IMR-90 (cell line): ENCODE measurements around the gene CDC42EP5. TPM values are rescaled to one million over a fixed set of nuclear protein-coding genes. Genes with fewer than 3 reads are reported as not detected.

Experiments used
- ATAC-seq: fragments of 200-7000 bp; cut with Tn5 transposase; 2 replicates; pipeline ENCODE4 v1.9.1; 2020; ENCODE audit warnings: low read depth, mild to moderate bottlenecking, moderate library complexity
- BruUV-seq: library from RNA; stranded (reverse); fragments of 400-500 nt; replicated peaks from 2 replicates; lab custom pipeline; 2021; lab: Mats Ljungman, UMichigan
- CTCF ChIA-PET: fragments of 300-600 bp; formaldehyde crosslinking; extraction: SDS; loops from one replicate; lab custom pipeline; 2021; ENCODE audit warnings: antibody characterized with exemption; lab: Yijun Ruan, JAX
- POLR2A ChIA-PET: fragments of 300-600 bp; sonication (Branson Sonifier 250); formaldehyde crosslinking; loops from one replicate; lab custom pipeline; 2022; ENCODE audit warnings: antibody characterized with exemption; ENCODE audit not compliant: unreplicated experiment; lab: Charles Lee
- DNase-seq: peaks from one replicate; pipeline ENCODE4 v3.0.0; 2013
- H2AFZ ChIP-seq: replicated peaks from 2 replicates; pipeline ENCODE3; 2013; ENCODE audit warnings: low read length, mild to moderate bottlenecking; ENCODE audit not compliant: poor library complexity
- H2AK5ac ChIP-seq: 2 replicates; pipeline ENCODE4 v1.6.1; 2013; ENCODE audit warnings: low read depth, low read length, inconsistent platforms
- H2AK9ac ChIP-seq: replicated peaks from 2 replicates; pipeline ENCODE3; 2013; ENCODE audit warnings: mild to moderate bottlenecking, low read depth, low read length, moderate library complexity; ENCODE audit not compliant: poor library complexity
- H2BK120ac ChIP-seq: 2 replicates; pipeline ENCODE4 v1.6.1; 2013; ENCODE audit warnings: low read depth, low read length, inconsistent platforms
- H2BK15ac ChIP-seq: 3 replicates; pipeline ENCODE4 v1.6.1; 2013; ENCODE audit warnings: low read depth, low read length, inconsistent platforms
- H2BK20ac ChIP-seq: 2 replicates; pipeline ENCODE4 v1.6.1; 2013; ENCODE audit warnings: low read depth, mild to moderate bottlenecking, inconsistent platforms, low read length, moderate library complexity
- H2BK5ac ChIP-seq: 2 replicates; pipeline ENCODE4 v1.6.1; 2013; ENCODE audit warnings: mild to moderate bottlenecking, low read depth, low read length, inconsistent platforms; ENCODE audit not compliant: poor library complexity, severe bottlenecking
- H3K14ac ChIP-seq: replicated peaks from 2 replicates; pipeline ENCODE4 v1.6.1; 2013; ENCODE audit warnings: low read depth, low read length, inconsistent platforms
- H3K18ac ChIP-seq: 2 replicates; pipeline ENCODE4 v1.6.1; 2013; ENCODE audit warnings: low read depth, low read length, control low read depth
- H3K23ac ChIP-seq: 2 replicates; pipeline ENCODE4 v1.6.1; 2013; ENCODE audit warnings: low read depth, low read length, inconsistent platforms
- H3K27ac ChIP-seq: 2 replicates; pipeline ENCODE4 v1.5.1; 2013; ENCODE audit warnings: mild to moderate bottlenecking, control low read depth, low read length; ENCODE audit not compliant: insufficient read depth
- H3K27me3 ChIP-seq: 2 replicates; pipeline ENCODE4 v1.6.1; 2013; ENCODE audit warnings: low read length; ENCODE audit not compliant: control insufficient read depth, insufficient read depth
- H3K36me3 ChIP-seq: 2 replicates; pipeline ENCODE4 v1.6.1; 2013; ENCODE audit warnings: low read length, mixed read lengths; ENCODE audit not compliant: control insufficient read depth, insufficient read depth
- H3K4ac ChIP-seq: 2 replicates; pipeline ENCODE4 v1.6.1; 2013; ENCODE audit warnings: low read depth, low read length, inconsistent platforms
- H3K4me1 ChIP-seq: 2 replicates; pipeline ENCODE4 v1.6.1; 2013; ENCODE audit warnings: low read length, mixed read lengths; ENCODE audit not compliant: control insufficient read depth, insufficient read depth
- H3K4me2 ChIP-seq: 2 replicates; pipeline ENCODE4 v1.6.1; 2013; ENCODE audit warnings: low read depth, mild to moderate bottlenecking, control low read depth, low read length, moderate library complexity
- H3K4me3 ChIP-seq: 2 replicates; pipeline ENCODE4 v1.5.1; 2013; ENCODE audit warnings: low read depth, mild to moderate bottlenecking, control low read depth, low read length, moderate library complexity; ENCODE audit not compliant: insufficient read depth
- H3K56ac ChIP-seq: 2 replicates; pipeline ENCODE4 v1.6.1; 2013; ENCODE audit warnings: low read length, inconsistent platforms; ENCODE audit not compliant: insufficient read depth; ENCODE audit errors: extremely low read depth
- H3K79me1 ChIP-seq, 2 experiments: 2 replicates each; pipeline ENCODE4 v1.6.1; 2013; ENCODE audit warnings: low read length in 2 of 2, inconsistent platforms in 1 of 2, low read depth in 1 of 2
- H3K9ac ChIP-seq: 2 replicates; pipeline ENCODE4 v1.6.1; 2013; ENCODE audit warnings: low read depth, low read length, control low read depth
- H3K9me1 ChIP-seq: 2 replicates; pipeline ENCODE4 v1.6.1; 2013; ENCODE audit warnings: low read length, inconsistent platforms; ENCODE audit not compliant: insufficient read depth
- H3K9me3 ChIP-seq: 2 replicates; pipeline ENCODE4 v1.6.1; 2013; ENCODE audit warnings: low read length; ENCODE audit not compliant: control insufficient read depth, insufficient read depth
- H4K20me1 ChIP-seq: 2 replicates; pipeline ENCODE4 v1.6.1; 2013; ENCODE audit warnings: low read length, inconsistent platforms; ENCODE audit not compliant: insufficient read depth
- H4K5ac ChIP-seq: 2 replicates; pipeline ENCODE4 v1.6.1; 2013; ENCODE audit warnings: mild to moderate bottlenecking, low read depth, low read length, control low read depth
- H4K8ac ChIP-seq, 2 experiments: 2 replicates each; pipeline ENCODE4 v1.6.1; 2013; ENCODE audit warnings: low read depth in 2 of 2, low read length in 2 of 2, control low read depth in 1 of 2, inconsistent platforms in 1 of 2
- H4K91ac ChIP-seq: 2 replicates; pipeline ENCODE4 v1.6.1; 2013; ENCODE audit warnings: low read depth, low read length, inconsistent platforms; ENCODE audit not compliant: insufficient read depth
- BHLHE40 ChIP-seq: fragments of 150-350 bp; IDR thresholded peaks from 2 replicates; pipeline ENCODE4 v1.6.1; 2016; ENCODE audit warnings: mild to moderate bottlenecking, low read depth, low read length
- CEBPB ChIP-seq: IDR thresholded peaks from 2 replicates; pipeline ENCODE4 v1.6.1; 2012; ENCODE audit warnings: low read depth, low read length, improper control_type of control experiment
- CHD1 ChIP-seq: IDR thresholded peaks from 2 replicates; pipeline ENCODE4 v1.6.1; 2012; ENCODE audit warnings: low read depth, low read length, improper control_type of control experiment
- FOS ChIP-seq: fragments of 150-350 bp; IDR thresholded peaks from 2 replicates; pipeline ENCODE4 v1.6.1; 2016; ENCODE audit warnings: low read depth, low read length
- MAFK ChIP-seq: IDR thresholded peaks from 2 replicates; pipeline ENCODE4 v1.6.1; 2012; ENCODE audit warnings: low read depth, low read length, improper control_type of control experiment
- MAZ ChIP-seq: IDR thresholded peaks from 2 replicates; pipeline ENCODE4 v1.6.1; 2012; ENCODE audit warnings: low read depth, mild to moderate bottlenecking, low read length, improper control_type of control experiment, moderate library complexity, borderline replicate concordance
- MXI1 ChIP-seq: IDR thresholded peaks from 2 replicates; pipeline ENCODE4 v1.6.1; 2012; ENCODE audit warnings: low read depth, mild to moderate bottlenecking, low read length, moderate library complexity, borderline replicate concordance
- NFE2L2 ChIP-seq: fragments of 150-350 bp; IDR thresholded peaks from 2 replicates; pipeline ENCODE4 v1.6.1; 2016; ENCODE audit warnings: low read depth, mild to moderate bottlenecking, low read length
- POLR2A ChIP-seq: IDR thresholded peaks from 2 replicates; pipeline ENCODE4 v1.6.1; 2012; ENCODE audit warnings: mild to moderate bottlenecking, low read depth, low read length
- RAD21 ChIP-seq: IDR thresholded peaks from 2 replicates; pipeline ENCODE4 v1.6.1; 2012; ENCODE audit warnings: low read length, improper control_type of control experiment
- RCOR1 ChIP-seq: IDR thresholded peaks from 2 replicates; pipeline ENCODE4 v1.6.1; 2012; ENCODE audit warnings: mild to moderate bottlenecking, low read length, improper control_type of control experiment; ENCODE audit not compliant: insufficient replicate concordance
- RFX5 ChIP-seq: IDR thresholded peaks from 2 replicates; pipeline ENCODE4 v1.8.0; 2012; ENCODE audit warnings: low read depth, mild to moderate bottlenecking, low read length, moderate library complexity
- SMC3 ChIP-seq: fragments of 150-350 bp; IDR thresholded peaks from 2 replicates; pipeline ENCODE4 v1.6.1; 2016; ENCODE audit warnings: low read depth, mild to moderate bottlenecking, antibody characterized with exemption, low read length, moderate library complexity
- WGBS, 2 experiments: methylation state at CpG; one replicate each; pipeline versions ENCODE4 v1.1.5 to v1.1.7; 2013; ENCODE audit warnings: missing lambda C conversion rate in 2 of 2; ENCODE audit not compliant: insufficient read length in 1 of 2; ENCODE audit errors: extremely low coverage in 2 of 2; 5-methylcytosine and 5-hydroxymethylcytosine counted together
- dilution Hi-C: fragments of 300-500 bp; cut with HindIII; formaldehyde crosslinking; loops from one replicate; pipeline ENCODE4 v1.14.3; 2018; ENCODE audit warnings: low sequenced_read_pairs; ENCODE audit not compliant: unreplicated experiment
- in situ Hi-C: fragments of 300-500 bp; cut with MboI; formaldehyde crosslinking; loops from 3 replicates; pipeline ENCODE4 v1.14.3; 2019; ENCODE audit warnings: low sequenced_read_pairs, inconsistent platforms, mixed read lengths
- intact Hi-C: fragments of 100-400 bp; cut with micrococcal nuclease; formaldehyde crosslinking; loops from 2 replicates; pipeline ENCODE4 v1.10.0; 2022
- polyA plus RNA-seq, 3 experiments: library from polyadenylated mRNA; depleted of rRNA; stranded (reverse); fragments of >200 nt; gene quantifications; 2 replicates each; pipeline ENCODE4 v1.2.3, GENCODE V29; 2012; ENCODE audit warnings: low replicate concordance in 1 of 3
- total RNA-seq: library from RNA; depleted of rRNA; stranded (reverse); fragments of >200 nt; gene quantifications from 2 replicates; pipeline ENCODE4 v1.2.3, GENCODE V29; 2012
- TF ChIP-seq, protein P1 (sequence below): fragments of 150-350 bp; IDR thresholded peaks from 2 replicates; pipeline ENCODE4 v1.6.1; 2017; ENCODE audit warnings: mild to moderate bottlenecking, antibody characterized with exemption, low read length, low read depth

Gene CDC42EP5
- total and polyA plus RNA-seq, 2 of the 4 experiments (the other 2 are of a cell fraction): 7.2 to 25.3 TPM

DNA sequence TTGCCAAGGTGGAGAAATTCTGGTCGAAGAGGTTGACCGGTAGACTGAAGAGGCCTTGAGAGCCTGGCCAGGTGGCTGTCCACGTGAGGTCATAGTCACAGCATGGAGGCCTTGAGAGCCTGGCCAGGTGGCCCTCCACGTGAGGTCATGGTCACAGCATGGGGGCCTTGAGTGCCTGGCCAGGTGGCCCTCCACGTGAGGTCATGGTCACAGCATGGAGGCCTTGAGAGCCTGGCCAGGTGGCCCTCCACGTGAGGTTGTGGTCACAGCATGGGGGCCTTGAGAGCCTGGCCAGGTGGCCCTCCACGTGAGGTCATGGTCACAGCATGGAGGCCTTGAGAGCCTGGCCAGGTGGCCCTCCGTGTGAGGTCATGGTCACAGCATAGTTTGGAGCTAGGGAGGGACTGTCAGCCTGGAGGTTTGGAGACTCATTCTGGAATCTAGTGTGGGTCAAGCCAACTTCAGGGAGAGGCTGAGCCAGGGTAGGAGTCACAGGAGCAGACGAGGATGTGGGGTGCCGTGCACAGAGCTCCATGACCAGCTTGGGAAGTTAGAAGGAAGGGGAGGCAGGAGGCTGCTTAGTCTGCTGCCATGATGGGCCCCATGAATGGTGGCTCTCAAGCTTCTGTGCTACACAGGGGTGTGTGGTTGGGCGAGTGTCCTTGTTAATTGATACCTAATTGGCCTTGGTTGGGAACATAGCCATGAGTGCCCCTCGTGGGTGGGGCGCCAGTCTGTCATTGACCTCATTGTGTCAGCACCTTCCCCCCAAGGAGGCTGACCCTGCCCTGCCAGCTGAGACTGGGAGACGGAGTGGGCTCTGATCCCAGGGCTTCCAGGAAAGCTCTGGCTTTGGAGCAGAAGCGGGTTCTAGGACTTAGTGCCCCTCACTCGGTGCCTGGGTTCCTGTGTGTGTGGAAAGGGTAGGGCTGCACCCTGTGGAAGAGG lies 13.5 kb downstream of the CDC42EP5 start (continued):
- TF ChIP-seq, protein P1, sequence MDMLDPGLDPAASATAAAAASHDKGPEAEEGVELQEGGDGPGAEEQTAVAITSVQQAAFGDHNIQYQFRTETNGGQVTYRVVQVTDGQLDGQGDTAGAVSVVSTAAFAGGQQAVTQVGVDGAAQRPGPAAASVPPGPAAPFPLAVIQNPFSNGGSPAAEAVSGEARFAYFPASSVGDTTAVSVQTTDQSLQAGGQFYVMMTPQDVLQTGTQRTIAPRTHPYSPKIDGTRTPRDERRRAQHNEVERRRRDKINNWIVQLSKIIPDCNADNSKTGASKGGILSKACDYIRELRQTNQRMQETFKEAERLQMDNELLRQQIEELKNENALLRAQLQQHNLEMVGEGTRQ: no peak

DNA sequence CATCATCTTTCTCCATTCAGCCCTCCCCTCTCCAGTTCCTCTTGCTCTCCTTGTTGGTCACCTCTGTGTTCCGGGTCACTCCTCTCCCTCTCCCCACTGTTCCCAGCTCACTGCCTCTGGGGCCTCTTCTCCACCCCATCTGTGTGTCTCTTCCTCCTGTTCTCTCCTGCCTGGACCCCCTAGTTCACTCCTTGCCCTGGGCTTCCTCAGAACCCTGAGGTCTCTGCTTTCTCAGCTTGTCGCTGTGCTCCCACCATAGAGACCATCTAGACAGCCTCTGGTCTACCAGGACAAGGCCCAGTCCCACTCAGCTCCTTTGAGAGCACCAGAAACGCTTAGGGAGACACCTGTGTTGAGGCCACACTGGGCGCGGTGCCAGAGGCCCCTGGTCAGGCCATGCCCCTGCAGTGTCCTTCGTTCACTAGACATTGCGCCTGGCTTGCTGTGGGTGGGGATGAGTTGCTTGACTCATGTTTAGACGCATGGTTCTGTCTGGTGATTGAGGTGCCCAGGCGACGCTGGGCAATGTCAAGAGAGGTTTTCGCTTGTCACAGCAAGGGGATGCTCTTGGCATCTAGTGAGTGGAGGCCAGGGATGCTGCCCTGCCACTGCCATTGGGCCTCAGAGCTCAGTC lies 14.3 kb downstream of the CDC42EP5 start:
- H3K18ac ChIP-seq: no peak overlapping the region
- BruUV-seq: no TSS peak
- H2BK5ac ChIP-seq: no peak overlapping the region
- CTCF ChIA-PET: no interaction called here
- no peak overlapping the region for H3K4me2 ChIP-seq
- no peak overlapping the region for H2AFZ ChIP-seq
- POLR2A ChIA-PET: no interaction called here
- H3K79me1 ChIP-seq: peaks cover 20 to 60% of the 10 kb centered on the region in 2 experiments
- H4K5ac ChIP-seq: no peak overlapping the region
- H2BK20ac ChIP-seq: no peak overlapping the region
- no peaks in the 10 kb centered on the region for H3K9me3 ChIP-seq
- dilution Hi-C loops (no loop called here), in situ Hi-C loops (loop anchor here (10.0 to 25.0 kb wide), 6 partner anchors 254 to 1679 kb away; partner anchors contain the start of genes NAT14, NDUFA3, OSCAR and PRPF31), intact Hi-C loops (no loop called here)
- no peak overlapping the region for H2AK9ac ChIP-seq
- no peak overlapping the region for H3K9ac ChIP-seq
- H3K27me3 ChIP-seq: no peaks in the 10 kb centered on the region
- no peak for ATAC-seq
- no peak overlapping the region for H3K56ac ChIP-seq
- peaks cover 81% of the 10 kb centered on the region for H3K36me3 ChIP-seq
- H2AK5ac ChIP-seq: no peak overlapping the region
- no peak overlapping the region for H4K8ac ChIP-seq
- H3K4me3 ChIP-seq: no peak overlapping the region
- H3K27ac ChIP-seq: no peak overlapping the region
- H2BK15ac ChIP-seq: no peak overlapping the region
- WGBS, 2 experiments: 95% methylated on average over 8 of the region's 11 CpGs; no CpG with 5 or more reads in 1 of the 2 experiments
- peaks cover 65% of the 10 kb centered on the region for H4K20me1 ChIP-seq
- no peak overlapping the region for H3K23ac ChIP-seq
- no peak overlapping the region for H3K14ac ChIP-seq
- peaks cover 6% of the 10 kb centered on the region; the same call in 1 of the 2 replicates for H3K9me1 ChIP-seq
- no peak overlapping the region for H4K91ac ChIP-seq
- no peak overlapping the region for H2BK120ac ChIP-seq
- H3K4ac ChIP-seq: no peak overlapping the region
- DNase-seq: no peak
- peaks cover 18% of the 10 kb centered on the region for H3K4me1 ChIP-seq
- TF ChIP-seq CHD1 (no peak), MAFK (no peak), CEBPB (no peak), RFX5 (no peak), MAZ (no peak), BHLHE40 (no peak), NFE2L2 (no peak), MXI1 (no peak), FOS (no peak), RAD21 (no peak), RCOR1 (no peak), POLR2A (no peak), SMC3 (no peak)
- TF ChIP-seq, protein P1: no peak
